ENCODE results near the gene SF3B2.

SF3B2 gene

DNA sequence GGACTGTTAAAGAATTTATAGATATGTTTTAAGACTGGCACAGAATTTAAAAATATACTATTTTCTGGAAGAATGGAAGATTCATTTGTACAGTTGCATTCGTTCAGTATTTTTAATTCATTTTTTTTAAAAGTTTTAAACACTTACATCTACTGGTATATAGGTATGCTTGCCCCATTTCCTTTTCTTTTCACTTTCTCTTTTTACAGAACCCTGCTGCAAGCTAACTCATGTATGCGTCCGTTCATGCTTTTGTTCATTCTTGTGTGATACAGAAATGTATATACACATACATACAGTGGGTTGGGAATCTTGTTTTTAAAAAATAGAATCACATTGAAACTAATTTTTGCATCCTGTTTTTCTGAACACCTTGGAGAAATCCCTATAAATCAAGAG is 48.9 kb downstream of the SF3B2 start:
- TF ChIP-seq, protein P1, sequence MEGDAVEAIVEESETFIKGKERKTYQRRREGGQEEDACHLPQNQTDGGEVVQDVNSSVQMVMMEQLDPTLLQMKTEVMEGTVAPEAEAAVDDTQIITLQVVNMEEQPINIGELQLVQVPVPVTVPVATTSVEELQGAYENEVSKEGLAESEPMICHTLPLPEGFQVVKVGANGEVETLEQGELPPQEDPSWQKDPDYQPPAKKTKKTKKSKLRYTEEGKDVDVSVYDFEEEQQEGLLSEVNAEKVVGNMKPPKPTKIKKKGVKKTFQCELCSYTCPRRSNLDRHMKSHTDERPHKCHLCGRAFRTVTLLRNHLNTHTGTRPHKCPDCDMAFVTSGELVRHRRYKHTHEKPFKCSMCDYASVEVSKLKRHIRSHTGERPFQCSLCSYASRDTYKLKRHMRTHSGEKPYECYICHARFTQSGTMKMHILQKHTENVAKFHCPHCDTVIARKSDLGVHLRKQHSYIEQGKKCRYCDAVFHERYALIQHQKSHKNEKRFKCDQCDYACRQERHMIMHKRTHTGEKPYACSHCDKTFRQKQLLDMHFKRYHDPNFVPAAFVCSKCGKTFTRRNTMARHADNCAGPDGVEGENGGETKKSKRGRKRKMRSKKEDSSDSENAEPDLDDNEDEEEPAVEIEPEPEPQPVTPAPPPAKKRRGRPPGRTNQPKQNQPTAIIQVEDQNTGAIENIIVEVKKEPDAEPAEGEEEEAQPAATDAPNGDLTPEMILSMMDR (conservative IDR thresholded peaks at IDR 0.05; ENCODE audit: low read length): no peak
- no peak overlapping the region for H3K4me3 ChIP-seq (ENCODE audit: low read length)
- no peak for DNase-seq (ENCODE audit: low read depth)

DNA sequence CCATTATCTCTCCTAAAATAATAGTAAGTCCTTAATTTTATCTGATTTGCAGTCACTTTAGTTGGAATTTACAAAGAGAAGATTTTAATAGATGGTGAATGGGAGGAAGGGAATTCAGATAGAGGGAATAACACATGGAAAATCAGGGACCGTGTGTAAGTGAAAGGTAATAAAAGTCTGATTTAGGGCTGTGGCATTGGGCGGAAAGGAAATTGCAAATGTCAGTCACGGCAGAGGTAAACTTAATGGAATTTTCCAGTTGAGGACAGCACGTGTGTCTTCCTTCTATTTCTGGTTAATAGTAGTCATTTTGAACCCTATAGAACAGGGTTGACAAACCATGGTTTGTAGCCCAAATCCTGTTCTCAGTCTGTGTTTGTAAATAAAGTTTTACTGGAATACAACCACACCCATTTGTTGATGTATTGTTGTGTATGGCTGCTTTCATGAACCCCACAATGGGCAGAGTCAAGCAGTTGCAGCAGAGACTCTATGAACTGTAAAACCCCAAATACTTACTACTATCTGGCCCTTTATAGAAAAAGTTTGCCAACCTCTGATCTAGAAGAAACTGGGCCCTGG is 52.0 kb downstream of the SF3B2 start:
- TF ChIP-seq, protein P1 (conservative IDR thresholded peaks at IDR 0.05; ENCODE audit: low read length): no peak
- H3K4me3 ChIP-seq (ENCODE audit: low read length): no peak overlapping the region
- no peak for DNase-seq (ENCODE audit: low read depth)

DNA sequence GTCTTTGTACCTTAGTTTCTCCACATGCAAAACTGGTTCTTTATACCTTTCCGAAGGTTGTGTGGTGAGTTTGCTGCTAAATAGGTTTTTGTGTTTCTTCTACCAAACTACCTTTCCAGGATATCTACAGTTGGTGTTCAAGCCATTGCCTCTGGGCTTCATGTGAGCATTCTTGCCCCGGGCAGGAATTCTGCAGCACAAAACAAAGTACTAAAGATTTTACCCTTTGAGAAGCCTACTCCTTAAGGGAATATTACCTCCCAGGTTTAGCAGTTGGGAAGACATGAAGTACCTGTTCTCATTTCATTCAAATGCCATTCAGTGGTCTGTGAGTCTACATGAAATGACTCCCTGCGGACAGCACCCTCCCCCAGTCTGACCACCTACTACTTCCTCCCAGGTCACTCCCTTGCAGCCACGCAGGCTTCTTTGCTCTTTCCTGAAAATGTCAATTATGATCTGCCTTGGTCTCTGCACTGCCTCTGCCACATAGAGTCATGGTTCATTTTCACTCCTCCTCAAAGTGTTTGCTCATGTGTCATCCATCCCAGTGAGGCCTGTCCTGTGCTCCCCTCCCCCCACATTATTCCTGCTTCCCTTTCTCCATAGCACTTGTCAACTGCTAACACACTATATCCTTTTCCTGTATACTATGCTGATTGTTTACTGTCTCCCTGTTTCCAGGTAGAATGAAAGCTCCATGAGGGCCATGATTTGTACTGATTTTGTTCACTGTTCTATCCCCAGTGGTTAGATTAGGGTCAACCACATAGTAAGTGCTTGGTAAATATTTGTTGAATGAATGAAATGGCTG is 54.8 kb downstream of the SF3B2 start:
- TF ChIP-seq, protein P1 (conservative IDR thresholded peaks at IDR 0.05; ENCODE audit: low read length): no peak
- no peak for DNase-seq (ENCODE audit: low read depth)
- no peak overlapping the region for H3K4me3 ChIP-seq (ENCODE audit: low read length)

DNA sequence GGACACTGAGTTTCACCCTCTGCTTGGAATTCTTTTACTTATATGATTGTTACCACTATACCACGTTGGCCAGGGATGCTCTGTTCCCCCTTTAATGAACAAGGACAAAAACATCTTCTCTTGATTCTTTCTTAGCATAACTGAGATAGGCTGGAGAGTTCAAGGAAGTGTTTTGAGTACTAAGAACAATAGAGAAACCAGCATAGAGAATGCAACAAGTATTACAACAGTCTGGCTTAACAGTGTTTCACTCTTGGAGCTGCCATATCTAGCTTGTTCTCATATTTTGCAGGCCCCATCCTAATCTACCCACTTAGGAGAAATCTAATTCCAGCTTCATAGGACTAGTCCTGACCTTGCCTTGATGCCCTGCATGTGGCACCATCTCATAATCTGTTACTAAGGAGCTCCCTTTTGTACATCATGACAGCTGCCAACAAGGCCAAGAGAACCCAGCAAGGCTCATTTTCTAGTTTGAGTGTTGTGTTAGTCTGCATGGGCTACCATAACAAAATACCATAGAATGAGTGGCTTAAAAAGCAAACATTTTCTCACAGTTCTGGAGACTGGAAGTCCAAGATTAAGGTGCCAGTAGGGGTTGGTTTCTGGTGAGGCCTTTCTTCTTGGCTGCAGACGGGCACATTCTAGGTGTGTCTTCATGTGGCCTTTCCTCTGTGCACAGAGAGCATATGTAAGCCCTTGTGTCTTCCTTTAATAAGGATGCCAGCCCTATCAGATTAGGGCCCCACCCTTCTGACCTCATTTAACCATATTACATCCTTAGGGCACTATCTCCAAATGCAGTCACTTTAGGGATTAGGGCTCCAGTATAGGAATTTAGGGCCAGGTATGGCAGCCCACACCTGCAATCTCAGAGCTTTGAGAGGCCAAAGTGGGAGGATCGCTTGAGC is 55.7 kb downstream of the SF3B2 start:
- H3K4me3 ChIP-seq (ENCODE audit: low read length): no peak overlapping the region
- TF ChIP-seq, protein P1 (conservative IDR thresholded peaks at IDR 0.05; ENCODE audit: low read length): no peak
- DNase-seq (ENCODE audit: low read depth): no peak

DNA sequence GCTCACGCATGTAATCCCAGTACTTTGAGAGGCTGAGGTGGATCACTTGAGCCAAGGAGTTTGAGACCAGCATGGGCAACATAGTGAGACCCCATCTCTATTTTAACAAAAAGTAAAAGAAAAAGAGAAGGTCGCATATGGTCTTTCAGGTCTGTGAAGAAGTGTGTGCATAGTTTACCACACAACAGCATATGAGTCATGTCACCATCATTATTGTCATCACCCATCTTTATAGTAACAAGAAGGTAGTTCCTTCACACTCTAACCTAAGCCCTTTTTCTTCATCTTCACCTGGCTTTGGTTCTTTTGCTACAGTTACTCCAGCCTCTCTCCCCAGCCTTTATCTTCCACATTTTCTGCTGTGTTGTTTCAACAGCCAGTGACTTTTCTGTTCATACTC is 57.1 kb downstream of the SF3B2 start:
- no peak overlapping the region for H3K4me3 ChIP-seq (ENCODE audit: low read length)
- no peak for DNase-seq (ENCODE audit: low read depth)
- TF ChIP-seq, protein P1 (conservative IDR thresholded peaks at IDR 0.05; ENCODE audit: low read length): no peak

DNA sequence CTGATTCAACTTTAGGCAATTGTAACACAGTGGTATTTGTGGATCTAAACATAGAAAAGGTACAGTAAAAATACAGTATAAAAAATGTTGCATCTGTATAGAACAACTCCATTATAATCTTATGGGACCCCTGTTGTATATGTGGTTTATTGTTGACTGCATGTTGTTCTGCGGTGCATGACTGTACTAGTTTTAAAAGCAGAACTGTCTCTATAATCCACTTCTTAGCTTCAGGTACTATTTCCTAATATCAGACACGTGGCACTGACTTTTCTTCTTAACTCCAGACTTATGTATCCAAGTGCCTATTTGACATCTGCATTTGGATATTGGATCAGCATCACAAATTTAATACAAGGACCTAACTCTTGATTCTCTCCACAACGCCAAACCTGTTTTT is 59.0 kb downstream of the SF3B2 start:
- no peak overlapping the region for H3K4me3 ChIP-seq (ENCODE audit: low read length)
- TF ChIP-seq, protein P1 (conservative IDR thresholded peaks at IDR 0.05; ENCODE audit: low read length): no peak
- DNase-seq (ENCODE audit: low read depth): no peak

All from AG10803 (cell line).